OCI-LY1 (cell line): ENCODE results near the gene PSG1.
"Not testable (repeated sequence)": the region's sequence is repeated elsewhere in the genome, so short reads cannot be mapped to it uniquely, and the experiment has no call there.

ENCODE experiments used
- EZH2 ChIP-seq: fragments of 200-600 bp; sonication (generic), shearing (Covaris generic); IDR thresholded peaks from 2 replicates; pipeline ENCODE4 v1.8.0; 2017; ENCODE audit warnings: borderline replicate concordance, mixed run types, mild to moderate bottlenecking, antibody characterized with exemption, low read length, moderate library complexity, mixed read lengths
- TF ChIP-seq, protein P1 (sequence below): fragments of 200-600 bp; sonication (generic), shearing (Covaris generic); IDR thresholded peaks from 2 replicates; pipeline ENCODE4 v1.5.1; 2017; ENCODE audit warnings: mild to moderate bottlenecking, antibody characterized with exemption, low read length, moderate library complexity, mixed read lengths

DNA sequence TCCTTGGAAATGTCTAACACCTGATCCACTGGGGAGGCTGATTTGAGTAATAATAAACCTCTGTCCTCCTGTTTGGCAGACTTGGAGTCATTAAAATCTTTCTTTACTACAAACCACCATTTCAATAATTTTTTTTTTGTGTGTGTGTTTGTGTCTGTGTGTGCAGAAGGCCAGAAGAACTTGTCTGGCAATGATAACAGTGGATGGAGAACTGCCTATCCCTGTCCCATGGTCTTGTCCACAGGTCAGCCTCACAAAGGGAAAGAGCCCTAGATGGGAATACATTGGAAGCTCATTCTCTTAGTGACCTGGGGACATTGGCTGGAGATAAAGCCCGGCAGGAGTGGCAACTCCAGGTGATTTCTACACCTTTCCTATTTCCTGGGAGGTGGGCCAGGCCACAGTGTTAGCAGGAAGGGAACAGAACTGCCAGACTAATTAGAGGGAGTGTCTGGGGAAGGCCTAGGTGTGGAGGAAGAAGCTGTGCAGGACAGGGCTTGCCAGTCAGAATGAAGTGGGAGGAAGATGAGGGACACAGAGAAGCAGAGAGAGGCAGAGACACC lies 27.7 kb downstream of the PSG1 start:
- TF ChIP-seq, protein P1, sequence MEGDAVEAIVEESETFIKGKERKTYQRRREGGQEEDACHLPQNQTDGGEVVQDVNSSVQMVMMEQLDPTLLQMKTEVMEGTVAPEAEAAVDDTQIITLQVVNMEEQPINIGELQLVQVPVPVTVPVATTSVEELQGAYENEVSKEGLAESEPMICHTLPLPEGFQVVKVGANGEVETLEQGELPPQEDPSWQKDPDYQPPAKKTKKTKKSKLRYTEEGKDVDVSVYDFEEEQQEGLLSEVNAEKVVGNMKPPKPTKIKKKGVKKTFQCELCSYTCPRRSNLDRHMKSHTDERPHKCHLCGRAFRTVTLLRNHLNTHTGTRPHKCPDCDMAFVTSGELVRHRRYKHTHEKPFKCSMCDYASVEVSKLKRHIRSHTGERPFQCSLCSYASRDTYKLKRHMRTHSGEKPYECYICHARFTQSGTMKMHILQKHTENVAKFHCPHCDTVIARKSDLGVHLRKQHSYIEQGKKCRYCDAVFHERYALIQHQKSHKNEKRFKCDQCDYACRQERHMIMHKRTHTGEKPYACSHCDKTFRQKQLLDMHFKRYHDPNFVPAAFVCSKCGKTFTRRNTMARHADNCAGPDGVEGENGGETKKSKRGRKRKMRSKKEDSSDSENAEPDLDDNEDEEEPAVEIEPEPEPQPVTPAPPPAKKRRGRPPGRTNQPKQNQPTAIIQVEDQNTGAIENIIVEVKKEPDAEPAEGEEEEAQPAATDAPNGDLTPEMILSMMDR = not testable (repeated sequence)
- TF ChIP-seq EZH2 = not testable (repeated sequence)
